Fibroblast of lung (primary cell): ENCODE data around the gene PRXL2A.

Experiments
- CTCF ChIP-seq, 2 donors: IDR thresholded peaks in 1 of 2; conservative IDR thresholded peaks in 1 of 2; 1 replicate in 1 of 2; 2 replicates in 1 of 2; pipeline ENCODE4 v1.5.1; 2011 to 2012; ENCODE audit warnings: low read length in 2 of 2, control low read depth in 1 of 2, inconsistent platforms in 1 of 2, low read depth in 1 of 2, mild to moderate bottlenecking in 1 of 2
- EZH2 ChIP-seq: IDR thresholded peaks from 2 replicates; pipeline ENCODE4 v1.5.1; 2012; ENCODE audit warnings: low read length, control low read depth, mild to moderate bottlenecking; ENCODE audit errors: missing control alignments

GRCh38 chr10:80433134-80433533, 24.8 kb downstream of the PRXL2A start:
- TF ChIP-seq CTCF (conservative IDR thresholded peaks at IDR 0.05 in 1 of 2, IDR thresholded peaks at IDR 0.05 in 1 of 2; ENCODE audit: low read depth in 1 of 2, low read length in 2 of 2) (no peak), EZH2 (no peak)
